Sigmoid colon (tissue), 4 donors: Measurements from ENCODE around the gene DPP6.

Source experiments
- CTCF ChIP-seq, 4 experiments: fragments of 450-650 bp in 3 of 4; fragments of 200-600 bp in 1 of 4; IDR thresholded peaks; one replicate each; pipeline ENCODE4 v1.5.1; 2016 to 2019; ENCODE audit warnings: antibody characterized with exemption in 4 of 4, mild to moderate bottlenecking in 3 of 4, moderate library complexity in 2 of 4
- POLR2AphosphoS5 ChIP-seq, 4 donors: sonication (generic); formaldehyde crosslinking; IDR thresholded peaks; one replicate each; pipeline ENCODE4 v1.6.1; 2017; ENCODE audit warnings: antibody characterized with exemption in 4 of 4

GRCh38 chr7:154202002-154202401, 149.8 kb downstream of the DPP6 start:
- no peak for TF ChIP-seq CTCF (IDR thresholded peaks at IDR 0.05)
- TF ChIP-seq POLR2AphosphoS5 (IDR thresholded peaks at IDR 0.05) = no peak
